H1 (cell line): Measurements from ENCODE around the gene GREB1. TPM values are rescaled to one million over a fixed set of nuclear protein-coding genes. Genes with fewer than 3 reads are reported as not detected.

Experiments
- CTCF ChIA-PET: fragments of 300-600 bp; sonication (Branson Sonifier 250); formaldehyde crosslinking; loops from one replicate; lab custom pipeline; 2021; ENCODE audit not compliant: partially characterized antibody; lab: Charles Lee
- POLR2A ChIA-PET: fragments of 300-600 bp; sonication (Branson Sonifier 250); formaldehyde crosslinking; loops from one replicate; lab custom pipeline; 2021; ENCODE audit warnings: inconsistent platforms; ENCODE audit not compliant: partially characterized antibody; lab: Charles Lee
- DNase-seq, 2 experiments: peaks; one replicate each; pipeline versions ENCODE4 v3.0.0 to v3.0.0-alpha.2; 2010 to 2022; ENCODE audit warnings: low spot score in 2 of 2, low read depth in 1 of 2, mixed read lengths in 1 of 2
- FAIRE-seq: peaks from 2 replicates; lab custom pipeline; 2011; peaks lifted over from hg19 to GRCh38; lab: Jason Lieb, UNC
- H2AFZ ChIP-seq: 2 replicates; pipeline ENCODE4 v1.8.1; 2012; ENCODE audit warnings: low read length, inconsistent platforms
- H2AK5ac ChIP-seq: 2 replicates; pipeline ENCODE4 v1.6.1; 2013; ENCODE audit warnings: low read depth, low read length
- H2BK120ac ChIP-seq: replicated peaks from 2 replicates; pipeline ENCODE3; 2013; ENCODE audit warnings: low read depth, low read length, inconsistent platforms
- H2BK12ac ChIP-seq: 2 replicates; pipeline ENCODE4 v1.6.1; 2013; ENCODE audit warnings: low read depth, low read length
- H2BK15ac ChIP-seq: 2 replicates; pipeline ENCODE4 v1.6.1; 2013; ENCODE audit warnings: low read length
- H2BK20ac ChIP-seq: 2 replicates; pipeline ENCODE4 v1.6.1; 2013; ENCODE audit warnings: low read length
- H2BK5ac ChIP-seq: 2 replicates; pipeline ENCODE4 v1.6.1; 2013; ENCODE audit warnings: low read depth, low read length
- H3K14ac ChIP-seq: 2 replicates; pipeline ENCODE4 v1.6.1; 2013; ENCODE audit warnings: inconsistent platforms; ENCODE audit not compliant: insufficient read length
- H3K18ac ChIP-seq: 2 replicates; pipeline ENCODE4 v1.6.1; 2013; ENCODE audit warnings: low read length; ENCODE audit errors: extremely low read depth
- H3K23ac ChIP-seq: 2 replicates; pipeline ENCODE4 v1.6.1; 2013; ENCODE audit warnings: inconsistent platforms; ENCODE audit not compliant: insufficient read length
- H3K23me2 ChIP-seq: 2 replicates; pipeline ENCODE4 v1.6.1; 2013; ENCODE audit warnings: low read depth, low read length
- H3K27ac ChIP-seq: 2 replicates; pipeline ENCODE4 v1.6.1; 2011; ENCODE audit warnings: low read depth, low read length, inconsistent platforms
- H3K27me3 ChIP-seq, 4 experiments: replicated peaks in 1 of 4; 1 replicate in 1 of 4; 2 replicates in 3 of 4; pipeline versions ENCODE4 v1.6.1 to v1.8.1; 2011 to 2013; ENCODE audit warnings: low read length in 3 of 4, mild to moderate bottlenecking in 3 of 4, inconsistent platforms in 2 of 4, mixed read lengths in 2 of 4, moderate library complexity in 1 of 4; ENCODE audit not compliant: control insufficient read depth in 3 of 4, insufficient read depth in 3 of 4; ENCODE audit errors: extremely low read depth in 1 of 4
- H3K36me3 ChIP-seq, 4 experiments: 2 replicates each; pipeline versions ENCODE4 v1.6.1 to v1.8.1; 2011 to 2013; ENCODE audit warnings: mild to moderate bottlenecking in 4 of 4, low read length in 3 of 4, moderate library complexity in 2 of 4, control low read depth in 1 of 4, inconsistent platforms in 1 of 4; ENCODE audit not compliant: insufficient read depth in 4 of 4, control insufficient read depth in 2 of 4
- H3K4ac ChIP-seq: replicated peaks from 2 replicates; pipeline ENCODE3; 2013; ENCODE audit warnings: low read length, low read depth, mixed read lengths, inconsistent platforms; ENCODE audit not compliant: insufficient read length
- H3K4me1 ChIP-seq, 4 experiments: replicated peaks in 1 of 4; 1 replicate in 1 of 4; 2 replicates in 3 of 4; pipeline versions ENCODE4 v1.6.1 to v1.8.1; 2011 to 2013; ENCODE audit warnings: low read length in 3 of 4, inconsistent platforms in 2 of 4, mixed read lengths in 1 of 4; ENCODE audit not compliant: insufficient read depth in 4 of 4, control insufficient read depth in 3 of 4
- H3K4me2 ChIP-seq, 2 experiments: 2 replicates each; pipeline versions ENCODE4 v1.6.1 to v1.8.1; 2011 to 2013; ENCODE audit warnings: low read depth in 2 of 2, low read length in 2 of 2, control low read depth in 1 of 2, inconsistent platforms in 1 of 2, mild to moderate bottlenecking in 1 of 2; ENCODE audit not compliant: insufficient read depth in 1 of 2
- H3K4me3 ChIP-seq, 4 experiments: fragments of 200-600, 300-600 bp in 1 of 4; sonication (generic), shearing (Covaris generic), sonication (Bioruptor Twin) in 1 of 4; 2 replicates each; pipeline versions ENCODE4 v1.5.1 to v1.8.1; 2011 to 2016; ENCODE audit warnings: low read length in 4 of 4, low read depth in 3 of 4, control low read depth in 2 of 4, inconsistent platforms in 2 of 4, mild to moderate bottlenecking in 2 of 4, mixed read lengths in 1 of 4, moderate library complexity in 1 of 4; ENCODE audit not compliant: insufficient read depth in 2 of 4; ENCODE audit errors: extremely low read depth in 1 of 4
- H3K56ac ChIP-seq: replicated peaks from 2 replicates; pipeline ENCODE3; 2013; ENCODE audit warnings: low read depth, mild to moderate bottlenecking, mixed read lengths, low read length, inconsistent platforms; ENCODE audit not compliant: insufficient read length
- H3K79me1 ChIP-seq: 2 replicates; pipeline ENCODE4 v1.6.1; 2013; ENCODE audit warnings: low read depth, low read length, control low read depth
- H3K79me2 ChIP-seq, 2 experiments: 2 replicates each; pipeline versions ENCODE4 v1.6.1 to v1.8.1; 2012 to 2013; ENCODE audit warnings: low read length in 2 of 2, mild to moderate bottlenecking in 2 of 2, inconsistent platforms in 1 of 2; ENCODE audit not compliant: insufficient read depth in 2 of 2, control insufficient read depth in 1 of 2
- H3K9ac ChIP-seq, 4 experiments: replicated peaks in 1 of 4; 1 replicate in 1 of 4; 2 replicates in 3 of 4; pipeline versions ENCODE4 v1.6.1 to v1.8.1; 2011 to 2013; ENCODE audit warnings: low read depth in 3 of 4, low read length in 3 of 4, control low read depth in 2 of 4, mild to moderate bottlenecking in 2 of 4, moderate library complexity in 2 of 4, inconsistent platforms in 1 of 4; ENCODE audit errors: extremely low read depth in 1 of 4
- H3K9me3 ChIP-seq, 2 experiments: 2 replicates each; pipeline versions ENCODE4 v1.6.1 to v1.8.1; 2012 to 2013; ENCODE audit warnings: mild to moderate bottlenecking in 2 of 2, moderate library complexity in 2 of 2, control low read depth in 1 of 2, inconsistent platforms in 1 of 2, low read depth in 1 of 2, low read length in 1 of 2, mixed read lengths in 1 of 2; ENCODE audit not compliant: insufficient read depth in 2 of 2
- H4K20me1 ChIP-seq, 2 experiments: replicated peaks in 1 of 2; 2 replicates each; pipeline versions ENCODE3 to v1.8.1; 2011 to 2013; ENCODE audit warnings: inconsistent platforms in 2 of 2, low read length in 2 of 2, mild to moderate bottlenecking in 1 of 2; ENCODE audit not compliant: insufficient read depth in 2 of 2, control insufficient read depth in 1 of 2
- H4K5ac ChIP-seq: 2 replicates; pipeline ENCODE4 v1.6.1; 2013; ENCODE audit warnings: low read length, low read depth, mixed read lengths, inconsistent platforms; ENCODE audit not compliant: insufficient read length
- H4K8ac ChIP-seq: 2 replicates; pipeline ENCODE4 v1.8.0; 2013; ENCODE audit warnings: mild to moderate bottlenecking, moderate library complexity, low read length, inconsistent platforms; ENCODE audit not compliant: insufficient read depth; ENCODE audit errors: extremely low read depth
- H4K91ac ChIP-seq: replicated peaks from 2 replicates; pipeline ENCODE3; 2013; ENCODE audit warnings: low read length, mixed read lengths, inconsistent platforms; ENCODE audit not compliant: insufficient read length
- EGR1 ChIP-seq: IDR thresholded peaks from 2 replicates; pipeline ENCODE4 v1.6.1; 2011; ENCODE audit warnings: low read depth, low read length, borderline replicate concordance
- EP300 ChIP-seq, 2 experiments: IDR thresholded peaks; 1 replicate in 1 of 2; 2 replicates in 1 of 2; pipeline ENCODE4 v1.6.1; 2011 to 2012; ENCODE audit warnings: low read depth in 2 of 2, low read length in 2 of 2, mild to moderate bottlenecking in 2 of 2, borderline replicate concordance in 1 of 2, inconsistent platforms in 1 of 2, moderate library complexity in 1 of 2
- HDAC2 ChIP-seq, 2 experiments: fragments of 300-600 bp in 1 of 2; sonication (generic) in 1 of 2; IDR thresholded peaks; 2 replicates each; pipeline ENCODE4 v1.6.1; 2011 to 2012; ENCODE audit warnings: low read depth in 2 of 2, low read length in 2 of 2, mild to moderate bottlenecking in 2 of 2, moderate library complexity in 2 of 2, borderline replicate concordance in 1 of 2, inconsistent platforms in 1 of 2
- JUN ChIP-seq: IDR thresholded peaks from 2 replicates; pipeline ENCODE4 v1.6.1; 2011; ENCODE audit warnings: low read depth, mild to moderate bottlenecking, improper control_type of control experiment, low read length
- JUND ChIP-seq: IDR thresholded peaks from 2 replicates; pipeline ENCODE4 v1.6.1; 2011; ENCODE audit warnings: mild to moderate bottlenecking, improper control_type of control experiment, low read length
- KDM4A ChIP-seq: IDR thresholded peaks from one replicate; pipeline ENCODE4 v1.7.1; 2012; ENCODE audit warnings: low read depth, mild to moderate bottlenecking, moderate library complexity, low read length, inconsistent platforms; ENCODE audit not compliant: severe bottlenecking
- PHF8 ChIP-seq: fragments of 200-600 bp; sonication (generic); conservative IDR thresholded peaks from 2 replicates; pipeline ENCODE4 v1.7.1; 2012; ENCODE audit warnings: low read depth, mild to moderate bottlenecking, inconsistent platforms, low read length, moderate library complexity
- POLR2A ChIP-seq, 2 experiments: IDR thresholded peaks; 1 replicate in 1 of 2; 2 replicates in 1 of 2; pipeline ENCODE4 v1.6.1; 2011; ENCODE audit warnings: low read depth in 2 of 2, low read length in 2 of 2, mild to moderate bottlenecking in 2 of 2; ENCODE audit errors: control extremely low read depth in 1 of 2
- RBBP5 ChIP-seq: IDR thresholded peaks from 2 replicates; pipeline ENCODE4 v1.7.1; 2012; ENCODE audit warnings: low read depth, mild to moderate bottlenecking, inconsistent platforms, low read length, moderate library complexity, borderline replicate concordance
- TAF1 ChIP-seq: IDR thresholded peaks from 2 replicates; pipeline ENCODE4 v1.6.1; 2011; ENCODE audit warnings: mild to moderate bottlenecking, low read depth, low read length
- TAF7 ChIP-seq: optimal IDR thresholded peaks from 2 replicates; pipeline ENCODE3; 2011; ENCODE audit warnings: low read depth, mild to moderate bottlenecking, inconsistent platforms, low read length, moderate library complexity, borderline replicate concordance
- TBP ChIP-seq: IDR thresholded peaks from 2 replicates; pipeline ENCODE4 v1.6.1; 2011; ENCODE audit warnings: low read depth, low read length, improper control_type of control experiment
- USF2 ChIP-seq: IDR thresholded peaks from 2 replicates; pipeline ENCODE4 v1.6.1; 2011; ENCODE audit warnings: low read length, improper control_type of control experiment
- WGBS, 2 experiments: shearing (Covaris generic) in 1 of 2; methylation state at CpG; one replicate each; pipeline versions ENCODE4 v1.1.6 to v1.1.7; 2013 to 2015; ENCODE audit warnings: low lambda C conversion rate in 2 of 2, mixed read lengths in 2 of 2, inconsistent platforms in 1 of 2, low coverage in 1 of 2, missing lambda C conversion rate in 1 of 2; ENCODE audit not compliant: insufficient replicate concordance in 2 of 2, insufficient coverage in 1 of 2, insufficient read length in 1 of 2; ENCODE audit errors: extremely low coverage in 1 of 2, missing lambda C conversion rate in 1 of 2; 5-methylcytosine and 5-hydroxymethylcytosine counted together
- polyA plus RNA-seq, 7 experiments: library from polyadenylated mRNA; depleted of rRNA in 3 of 7; stranded (reverse) in 5 of 7; unstranded in 2 of 7; fragments of >200 nt in 5 of 7; fragments of 200-250 nt in 2 of 7; gene quantifications; 1 replicate in 5 of 7; 2 replicates in 1 of 7; 4 replicates in 1 of 7; pipeline versions ENCODE4 v1.2.1 to v1.2.3, GENCODE V29; 2011 to 2013; ENCODE audit warnings: missing spikeins in 2 of 7, mixed read lengths in 2 of 7
- total RNA-seq: library from RNA; stranded (reverse); fragmentation: NEBNext Ultra II Directional; extraction: Animal tissue kit (Norgen Biotek cat#: 25700); gene quantifications from 2 replicates; pipeline ENCODE4 v1.2.1, GENCODE V29; 2021

GREB1 gene
- total and polyA plus RNA-seq, 2 of the 8 experiments (the other 6 are each of a cell fraction or from before 2014, with no cell fraction given): 7.9 to 43.4 TPM

GRCh38 chr2:11672407-11672806 lies 138.6 kb downstream of the GREB1 start:
- no peak overlapping the region for H3K56ac ChIP-seq
- H3K79me1 ChIP-seq: no peaks in the 10 kb centered on the region
- no peak overlapping the region for H4K8ac ChIP-seq
- H2AFZ ChIP-seq: no peak overlapping the region
- H3K18ac ChIP-seq: no peak overlapping the region
- no peak overlapping the region for H3K4me3 ChIP-seq
- WGBS, 2 experiments: 84% methylated on average over 3 of the region's 3 CpGs; no CpG with 5 or more reads in 1 of the 2 experiments
- H3K23ac ChIP-seq: no peak overlapping the region
- FAIRE-seq (no peak), DNase-seq (no peak)
- H3K23me2 ChIP-seq: no peaks in the 10 kb centered on the region; the same call in 1 of the 2 replicates
- peaks cover 8 to 28% (median 23%) of the 10 kb centered on the region in 4 experiments for H3K27me3 ChIP-seq
- no peak overlapping the region for H2BK120ac ChIP-seq
- no peaks in the 10 kb centered on the region for H3K36me3 ChIP-seq
- H3K14ac ChIP-seq: no peak overlapping the region
- H3K9ac ChIP-seq: no peak overlapping the region
- no peak overlapping the region for H2AK5ac ChIP-seq
- H3K79me2 ChIP-seq: no peaks in the 10 kb centered on the region
- no peak overlapping the region for H3K27ac ChIP-seq
- no peak overlapping the region for H2BK5ac ChIP-seq
- POLR2A ChIA-PET: no interaction called here
- H3K4me2 ChIP-seq: no peak overlapping the region
- H3K9me3 ChIP-seq: peaks cover 0 to 4% of the 10 kb centered on the region in 2 experiments; a peak in 1 of 4 replicates
- peaks cover 0 to 2% of the 10 kb centered on the region in 2 experiments for H4K20me1 ChIP-seq
- no peak overlapping the region for H4K5ac ChIP-seq
- peaks cover 0 to 15% (median 6%) of the 10 kb centered on the region in 4 experiments; a peak in 5 of 7 replicates for H3K4me1 ChIP-seq
- no peak overlapping the region for H3K4ac ChIP-seq
- H2BK12ac ChIP-seq: no peak overlapping the region
- no peak overlapping the region for H2BK20ac ChIP-seq
- H2BK15ac ChIP-seq: no peak overlapping the region
- CTCF ChIA-PET: interaction anchor here (1.3 to 8.7 kb wide), 3 partner anchors 9 to 90 kb away, joined by 3 to 76 read pairs (median 6); no protein-coding TSS in a partner anchor
- H4K91ac ChIP-seq: no peak overlapping the region
- no peak for TF ChIP-seq JUN
- TF ChIP-seq RBBP5: no peak
- TF ChIP-seq EP300 (IDR thresholded peaks at IDR 0.05; ENCODE audit: borderline replicate concordance in 1 of 2, low read depth in 2 of 2, low read length in 2 of 2): no peak
- TF ChIP-seq TAF1: no peak
- TF ChIP-seq POLR2A (IDR thresholded peaks at IDR 0.05; ENCODE audit: control extremely low read depth in 1 of 2, low read depth in 2 of 2, low read length in 2 of 2): no peak
- TF ChIP-seq EGR1: no peak
- no peak for TF ChIP-seq TBP
- no peak for TF ChIP-seq JUND
- no peak for TF ChIP-seq USF2
- no peak for TF ChIP-seq KDM4A
- TF ChIP-seq TAF7: no peak
- no peak for TF ChIP-seq PHF8
- no peak for TF ChIP-seq HDAC2 (IDR thresholded peaks at IDR 0.05; ENCODE audit: borderline replicate concordance in 1 of 2, low read depth in 2 of 2, low read length in 2 of 2)
